Activated B cell treated with CpG ODN at 0.5 μM for 24 hours (primary cell): Measurements from ENCODE around the gene SYNGAP1. TPM values are rescaled to one million over a fixed set of nuclear protein-coding genes. Genes with fewer than 3 reads are reported as not detected.

Experiments used
- ATAC-seq: fragments of 200-7000 bp; cut with Tn5 transposase; one replicate; pipeline ENCODE4 v1.10.0; 2021; ENCODE audit warnings: low read depth, mild to moderate bottlenecking, moderate library complexity
- CTCF ChIA-PET: fragments of 350-600 bp; sonication (Branson Sonifier 250); formaldehyde crosslinking; loops from one replicate; lab custom pipeline; 2021; ENCODE audit warnings: antibody characterized with exemption; lab: Charles Lee
- POLR2A ChIA-PET: fragments of 350-600 bp; sonication (Branson Sonifier 250); formaldehyde crosslinking; loops from one replicate; lab custom pipeline; 2021; ENCODE audit warnings: antibody characterized with exemption; lab: Charles Lee
- DNase-seq: peaks from one replicate; pipeline ENCODE4 v3.0.0; 2022
- H3K27ac Mint-ChIP-seq: one replicate; pipeline ENCODE4 v1.8.0; 2020; ENCODE audit warnings: mixed read lengths
- H3K27me3 Mint-ChIP-seq: one replicate; pipeline ENCODE4 v1.8.0; 2021; ENCODE audit warnings: mixed read lengths
- H3K36me3 Mint-ChIP-seq: one replicate; pipeline ENCODE4 v1.8.0; 2021; ENCODE audit warnings: low read depth, mixed read lengths
- H3K4me1 Mint-ChIP-seq: one replicate; pipeline ENCODE4 v1.8.0; 2021; ENCODE audit warnings: mixed read lengths
- H3K4me3 Mint-ChIP-seq: one replicate; pipeline ENCODE4 v1.8.0; 2020; ENCODE audit warnings: mild to moderate bottlenecking, mixed read lengths
- H3K9me3 Mint-ChIP-seq: one replicate; pipeline ENCODE4 v1.8.0; 2020; ENCODE audit warnings: mixed read lengths
- CTCF ChIP-seq: fragments of 200-600 bp; IDR thresholded peaks from one replicate; pipeline ENCODE4 v1.8.0; 2022; ENCODE audit warnings: antibody characterized with exemption, mild to moderate bottlenecking
- intact Hi-C: fragments of 100-400 bp; cut with micrococcal nuclease; formaldehyde crosslinking; loops from one replicate; pipeline ENCODE4 v1.15.1; 2024
- total RNA-seq: library from RNA; stranded (reverse); gene quantifications from 2 replicates; pipeline ENCODE4 v1.2.3, GENCODE V29; 2022

Gene SYNGAP1
- total RNA-seq, 1 donor from 2014 or later = 25.4 TPM

GRCh38 chr6:33439956-33440648 lies 20.2 kb downstream of the SYNGAP1 start:
- Mint-ChIP-seq H3K9me3 (no peaks in the 10 kb centered on the region), H3K27ac (no peak overlapping the region), H3K27me3 (no peaks in the 10 kb centered on the region), H3K36me3 (peaks cover 82% of the 10 kb centered on the region), H3K4me1 (peaks cover 3% of the 10 kb centered on the region), H3K4me3 (no peak overlapping the region)
- DNase-seq (no peak), ATAC-seq (no peak)
- ChIA-PET CTCF (no interaction called here), POLR2A (no interaction called here)
- intact Hi-C loops = no loop called here
- TF ChIP-seq CTCF = no peak

- no peak for TF ChIP-seq CTCF
- intact Hi-C loops = no loop called here
- no peaks in the 10 kb centered on the region for H3K4me1 Mint-ChIP-seq
- no peak overlapping the region for H3K27ac Mint-ChIP-seq
- ATAC-seq = no peak
- no peaks in the 10 kb centered on the region for H3K27me3 Mint-ChIP-seq
- POLR2A ChIA-PET = interaction anchor here (1.1 kb wide), 2 partner anchors 8 to 13 kb away, joined by 3 read pairs; partner anchors contain the start of gene ZBTB9
- no peak for DNase-seq
- no peak overlapping the region for H3K4me3 Mint-ChIP-seq
- no peaks in the 10 kb centered on the region for H3K9me3 Mint-ChIP-seq
- peaks cover 75% of the 10 kb centered on the region for H3K36me3 Mint-ChIP-seq
- CTCF ChIA-PET = no interaction called here
These were observed 20.9 kb downstream of the SYNGAP1 start for GRCh38 chr6:33440649-33441309.

- Mint-ChIP-seq H3K27me3 (no peaks in the 10 kb centered on the region), H3K4me1 (no peaks in the 10 kb centered on the region), H3K36me3 (peaks cover 76% of the 10 kb centered on the region), H3K27ac (no peak overlapping the region), H3K4me3 (no peak overlapping the region), H3K9me3 (no peaks in the 10 kb centered on the region)
- TF ChIP-seq CTCF = no peak
- CTCF ChIA-PET = no interaction called here
- ATAC-seq = no peak
- intact Hi-C loops = no loop called here
- POLR2A ChIA-PET = interaction anchor here (1.1 kb wide), 2 partner anchors 9 to 13 kb away, joined by 3 read pairs; partner anchors contain the start of gene ZBTB9
- no peak for DNase-seq
These were observed 21.6 kb downstream of the SYNGAP1 start for GRCh38 chr6:33441457-33441856.

GRCh38 chr6:33442283-33442682 lies 22.4 kb downstream of the SYNGAP1 start:
- TF ChIP-seq CTCF = no peak
- ATAC-seq (no peak), DNase-seq (no peak)
- H3K36me3 Mint-ChIP-seq = peaks cover 73% of the 10 kb centered on the region
- H3K4me3 Mint-ChIP-seq = no peak overlapping the region
- POLR2A ChIA-PET = interaction anchor here (1.4 kb wide), 1 partner anchor 11 kb away, joined by 5 read pairs; no protein-coding TSS in a partner anchor
- no peaks in the 10 kb centered on the region for H3K9me3 Mint-ChIP-seq
- H3K4me1 Mint-ChIP-seq = no peaks in the 10 kb centered on the region
- H3K27me3 Mint-ChIP-seq = no peaks in the 10 kb centered on the region
- CTCF ChIA-PET = no interaction called here
- no peak overlapping the region for H3K27ac Mint-ChIP-seq
- intact Hi-C loops = no loop called here

GRCh38 chr6:33443025-33443424 lies 23.2 kb downstream of the SYNGAP1 start:
- CTCF ChIA-PET = interaction anchor here (0.6 kb wide), 1 partner anchor 84 kb away, joined by 3 read pairs; no protein-coding TSS in a partner anchor
- POLR2A ChIA-PET = interaction anchor here (1.4 kb wide), 1 partner anchor 12 kb away, joined by 5 read pairs; no protein-coding TSS in a partner anchor
- DNase-seq (no peak), ATAC-seq (no peak)
- intact Hi-C loops = no loop called here
- H3K9me3 Mint-ChIP-seq = no peaks in the 10 kb centered on the region
- H3K27ac Mint-ChIP-seq = no peak overlapping the region
- H3K27me3 Mint-ChIP-seq = no peaks in the 10 kb centered on the region
- TF ChIP-seq CTCF = no peak
- no peak overlapping the region for H3K4me3 Mint-ChIP-seq
- H3K36me3 Mint-ChIP-seq = peaks cover 73% of the 10 kb centered on the region
- H3K4me1 Mint-ChIP-seq = no peaks in the 10 kb centered on the region
